NCI-H2107 treated with DMSO at 0.1 percent for 48 hours (cell line): ENCODE measurements around the gene KDM4B.
A peak's percentile ranks its signal among the peaks of the same experiment; 100 is the strongest.

Source experiments
- DNase-seq: peaks from one replicate; lab custom pipeline; 2025; ENCODE audit not compliant: unreplicated experiment; lab: John Stamatoyannopoulos, UW

The KDM4B gene

DNA sequence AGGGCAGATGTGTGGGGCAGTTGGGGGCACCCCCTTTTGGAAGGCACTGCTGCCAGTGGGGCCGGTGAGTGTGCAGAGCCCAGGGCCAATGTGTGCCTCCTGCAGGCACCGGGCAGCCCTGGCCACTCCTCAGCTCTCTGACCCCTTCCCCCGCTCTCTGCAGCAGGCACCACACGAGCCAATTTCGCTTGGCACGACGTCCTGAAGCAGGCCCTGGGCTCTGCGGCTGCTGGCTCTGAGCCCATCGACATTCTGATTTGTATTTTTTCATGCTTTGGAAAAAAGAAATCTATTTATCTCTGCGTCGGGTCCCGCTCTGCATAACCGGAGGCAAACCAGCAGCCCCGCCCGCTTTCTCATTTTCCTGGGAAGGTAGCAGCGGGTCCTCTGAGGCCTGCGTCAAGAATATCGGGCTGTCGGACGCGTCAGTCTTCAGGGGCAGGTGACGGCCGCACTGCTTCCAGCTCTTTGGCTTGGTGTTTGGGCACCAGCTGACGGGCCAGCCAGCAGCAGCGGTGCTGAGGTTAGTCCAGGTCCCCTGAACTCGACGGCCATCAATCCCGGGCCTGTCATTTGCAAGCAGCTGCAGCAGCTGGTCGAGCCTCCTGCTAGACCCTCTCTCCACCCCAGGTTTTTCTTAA lies 134.3 kb downstream of the KDM4B start:
- DNase-seq = peak; percentile 24

DNA sequence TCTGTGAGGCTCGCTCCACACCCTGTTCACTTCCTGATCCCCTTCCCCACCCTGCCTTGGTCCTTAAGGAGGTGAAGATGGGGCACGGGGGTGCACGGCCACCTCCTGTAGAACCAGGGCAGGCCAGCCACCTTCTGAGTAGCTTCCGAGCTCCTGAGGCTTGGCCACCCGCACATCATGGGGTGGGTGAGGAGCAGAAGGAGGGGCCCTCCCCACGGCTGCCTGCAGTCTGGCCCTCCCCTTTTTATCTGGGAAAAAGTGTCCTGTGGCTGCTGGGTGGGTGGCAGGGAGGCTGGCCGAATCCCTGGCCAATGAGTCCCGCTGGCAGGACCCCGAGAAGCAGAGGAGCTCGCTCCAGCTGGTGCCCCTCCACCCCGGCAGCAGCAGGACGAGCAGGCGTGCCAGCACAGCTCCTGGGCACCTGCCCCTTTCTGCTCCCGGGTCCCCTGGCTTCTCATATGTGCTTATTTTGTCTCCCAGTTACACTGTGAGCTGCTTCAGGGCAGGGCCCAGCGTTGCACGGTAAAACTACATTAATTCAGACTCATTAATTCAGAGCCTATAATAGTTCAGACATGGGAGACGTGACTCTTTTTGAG lies 135.0 kb downstream of the KDM4B start:
- DNase-seq = no peak

DNA sequence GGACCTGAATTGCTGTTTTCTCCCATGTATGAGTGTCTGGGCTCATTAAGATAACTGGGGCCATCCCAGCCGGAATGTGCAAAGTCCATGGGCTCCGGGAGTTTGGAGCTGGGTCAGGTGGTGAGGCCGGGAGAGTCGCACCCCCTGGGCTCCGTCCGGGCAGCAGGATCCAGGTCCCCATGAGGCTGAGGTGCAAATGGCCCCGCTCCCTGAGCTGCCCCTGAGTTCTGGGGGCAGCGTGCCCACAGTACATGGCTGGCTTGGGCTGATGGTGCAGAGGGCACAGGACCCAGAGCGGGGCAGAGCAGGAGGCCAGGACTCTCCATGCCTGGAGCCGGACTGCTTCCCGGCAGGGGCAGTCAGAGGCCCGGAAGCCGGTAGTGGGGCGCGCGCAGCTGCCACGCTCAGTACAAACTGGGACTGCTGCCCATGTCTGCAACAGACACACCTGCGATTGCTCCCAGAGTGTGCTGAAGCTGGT lies 136.0 kb downstream of the KDM4B start:
- no peak for DNase-seq

DNA sequence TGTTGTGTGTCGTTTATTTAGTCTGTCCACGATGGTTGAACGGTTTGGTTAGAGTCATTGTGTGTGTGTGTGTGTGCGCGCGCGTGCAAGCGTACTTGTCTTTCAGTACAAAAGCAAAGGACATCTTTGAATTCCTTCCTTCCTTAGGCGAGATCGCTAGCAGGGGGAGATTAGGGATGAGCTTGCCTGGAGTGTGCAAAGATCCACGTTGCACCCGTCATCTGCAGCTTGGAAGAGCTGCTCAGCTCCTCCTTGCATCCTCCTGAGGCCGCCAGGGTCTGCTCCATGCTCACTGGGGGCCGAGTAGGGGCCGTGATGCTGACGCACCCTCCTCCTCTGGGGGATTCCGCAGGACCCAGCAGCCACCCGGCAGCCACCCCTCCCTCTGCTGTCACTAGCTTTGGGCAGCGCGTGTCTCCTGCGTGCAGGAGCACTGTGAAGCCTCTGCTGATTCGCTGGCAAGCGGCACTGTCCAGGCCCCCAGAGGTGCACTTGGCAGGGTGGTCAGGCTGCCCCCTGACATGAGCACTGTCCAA lies 137.3 kb downstream of the KDM4B start:
- no peak for DNase-seq

DNA sequence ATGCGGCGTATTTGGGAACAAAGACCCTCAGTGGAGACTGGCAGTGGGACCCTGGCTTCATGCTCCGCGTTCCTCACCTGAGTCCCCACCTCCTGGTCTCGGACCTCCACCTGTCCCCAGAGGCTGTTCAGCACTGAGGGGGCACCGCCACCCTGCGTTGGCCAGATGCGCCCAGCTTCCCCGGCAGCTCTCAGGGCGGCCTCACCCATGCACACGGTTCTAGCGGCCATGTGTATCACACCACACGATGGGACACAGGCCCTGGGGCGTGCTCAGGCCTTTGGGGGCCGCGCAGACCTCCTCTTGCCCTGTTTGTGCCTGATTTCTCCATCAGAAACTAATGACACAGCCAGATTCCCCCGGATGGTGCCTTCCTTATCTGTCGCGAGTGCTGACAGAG lies 138.1 kb downstream of the KDM4B start:
- DNase-seq = no peak

DNA sequence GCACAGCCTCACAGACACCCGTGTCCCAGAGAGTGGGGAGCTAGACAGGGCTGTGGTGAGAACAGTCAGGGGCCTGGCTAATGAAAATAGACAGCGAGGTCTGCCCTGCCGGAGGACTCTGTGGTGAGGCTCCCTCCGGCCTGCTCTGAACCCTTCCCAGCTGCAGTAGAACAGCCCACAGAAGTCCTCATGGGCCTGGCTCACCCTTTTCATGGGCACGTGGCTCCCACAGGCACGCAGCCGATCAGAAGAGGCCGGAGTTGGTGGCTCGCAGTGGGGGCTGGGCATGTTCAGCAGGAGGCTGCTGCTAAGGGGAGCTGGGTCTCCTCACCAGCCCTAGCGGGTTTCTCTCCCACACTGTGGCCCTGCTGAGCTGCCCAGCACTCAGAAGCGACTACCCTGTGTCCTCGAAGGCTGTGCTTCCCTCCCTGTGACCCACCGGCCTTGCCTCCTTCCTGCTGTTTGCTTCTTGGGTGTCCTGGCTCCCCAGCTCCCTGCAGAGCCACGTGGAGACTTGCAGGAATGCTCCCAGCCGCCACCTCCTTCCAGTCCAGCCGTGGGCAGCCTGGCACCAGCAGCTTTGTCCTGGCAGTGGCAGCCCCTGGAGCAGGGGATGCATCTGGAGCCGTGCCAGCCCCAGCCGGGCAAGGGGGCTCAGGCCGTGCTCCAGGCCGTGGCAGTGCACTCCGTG lies 138.7 kb downstream of the KDM4B start:
- no peak for DNase-seq

DNA sequence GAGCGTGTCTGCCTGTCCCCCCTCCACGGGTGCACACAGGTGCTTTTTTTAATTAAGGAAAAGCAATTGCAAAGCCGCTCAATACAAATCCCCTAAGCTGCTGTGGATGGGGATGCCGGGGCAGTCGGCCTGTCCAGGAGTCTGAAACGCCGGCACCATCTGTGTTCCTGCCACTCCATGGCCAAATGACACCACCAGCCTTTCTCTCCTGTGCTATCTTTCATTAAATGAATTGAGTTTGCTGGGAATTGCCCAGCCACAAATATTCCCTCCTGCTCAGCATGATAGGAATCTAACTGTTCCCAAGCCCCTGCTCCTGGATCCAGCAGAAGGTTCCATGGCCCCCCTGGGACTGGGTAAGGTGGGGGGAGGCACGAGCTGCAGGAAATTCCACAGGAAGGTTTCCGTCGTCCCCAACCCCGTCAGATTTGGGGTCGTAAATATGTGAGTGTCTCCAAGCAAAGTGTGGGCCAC lies 139.2 kb downstream of the KDM4B start:
- no peak for DNase-seq

DNA sequence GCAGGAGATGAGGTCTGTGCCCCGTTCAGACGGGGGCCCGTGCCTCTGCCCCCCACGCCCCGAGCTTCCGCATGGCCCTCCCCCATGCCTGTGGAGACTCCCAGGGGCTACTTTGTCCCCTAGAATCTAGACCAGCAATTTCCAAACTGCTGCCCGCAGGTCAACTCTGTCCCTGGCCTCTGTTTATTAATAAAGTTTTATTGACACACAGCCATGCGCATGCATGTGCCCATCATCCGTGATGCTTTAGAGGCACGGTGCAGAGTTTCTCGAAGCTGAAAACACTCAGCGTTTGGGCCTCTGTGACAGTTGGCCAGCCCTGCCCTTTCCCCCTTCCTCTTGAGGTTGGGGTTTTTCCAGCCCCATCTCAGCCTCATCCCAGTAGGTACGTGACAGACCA lies 140.0 kb downstream of the KDM4B start:
- no peak for DNase-seq

DNA sequence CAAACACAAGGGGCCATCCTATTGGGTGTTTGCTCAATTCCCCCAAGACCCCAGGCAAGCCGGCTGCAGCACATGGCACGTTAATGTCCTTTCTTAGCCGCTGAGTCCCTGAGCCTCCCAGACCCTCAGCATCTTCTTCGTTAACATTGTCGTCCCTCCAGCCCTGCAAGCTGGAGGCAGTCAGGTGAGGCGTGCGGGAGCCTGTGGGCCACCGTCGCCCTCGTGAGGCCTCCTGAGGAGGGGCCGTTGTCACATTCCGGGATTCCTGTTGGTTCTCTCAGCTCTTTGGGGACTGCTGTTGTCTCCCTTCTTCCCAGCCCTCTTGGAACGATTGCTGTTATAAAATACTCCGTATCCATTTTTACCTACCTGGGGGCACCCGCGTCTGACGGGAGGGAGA lies 140.6 kb downstream of the KDM4B start:
- no peak for DNase-seq

DNA sequence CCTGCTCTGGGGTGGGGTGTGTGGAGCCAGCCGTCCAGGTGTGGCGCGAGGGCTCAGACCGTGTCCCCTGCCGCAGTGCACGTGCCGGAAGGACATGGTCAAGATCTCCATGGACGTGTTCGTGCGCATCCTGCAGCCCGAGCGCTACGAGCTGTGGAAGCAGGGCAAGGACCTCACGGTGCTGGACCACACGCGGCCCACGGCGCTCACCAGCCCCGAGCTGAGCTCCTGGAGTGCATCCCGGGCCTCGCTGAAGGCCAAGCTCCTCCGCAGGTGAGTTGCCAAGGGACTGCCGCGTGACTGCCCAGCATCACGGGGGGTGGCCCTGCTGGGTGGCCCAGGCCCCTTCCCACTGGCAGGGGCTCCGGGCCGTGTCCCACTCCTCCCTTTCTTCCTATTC lies 141.6 kb downstream of the KDM4B start:
- DNase-seq = no peak

DNA sequence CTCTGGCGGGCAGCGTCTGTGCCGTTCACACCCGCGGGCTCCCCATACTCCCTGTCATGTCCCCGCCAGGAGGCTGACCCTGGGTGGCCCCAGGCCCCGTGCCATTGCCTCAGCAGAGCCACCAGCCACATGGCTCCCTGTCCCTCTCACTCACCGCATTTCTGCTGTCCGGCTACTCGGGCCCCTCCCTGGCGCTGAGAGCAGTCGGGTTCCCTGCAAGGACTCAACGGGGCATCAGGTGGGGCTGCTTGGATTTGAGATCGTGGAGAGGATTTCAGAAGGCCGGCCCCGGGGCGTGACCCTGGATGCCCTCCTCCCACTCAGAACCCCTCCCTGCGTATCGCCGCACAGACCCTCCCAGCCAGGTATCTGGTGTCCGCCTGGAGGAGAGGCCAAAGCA lies 142.1 kb downstream of the KDM4B start:
- no peak for DNase-seq

DNA sequence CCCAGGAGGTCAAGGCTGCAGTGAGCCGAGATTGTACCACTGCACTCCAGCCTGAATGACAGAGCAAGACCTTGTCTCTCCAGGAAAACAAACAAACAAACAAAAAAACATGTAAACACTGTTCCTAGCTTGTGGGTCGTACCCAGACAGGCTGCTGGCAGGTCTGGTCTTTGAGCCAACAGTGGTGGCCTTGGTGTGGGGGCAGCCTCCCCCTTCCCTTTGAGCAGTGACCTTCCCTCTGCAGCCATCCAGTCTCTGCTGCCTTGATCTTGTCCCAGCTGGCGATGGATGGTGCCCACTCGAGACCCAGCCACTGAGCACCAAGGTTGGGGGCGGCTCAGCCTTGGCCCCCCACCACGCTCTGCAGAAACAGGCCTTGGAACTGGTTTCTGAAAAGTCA lies 143.3 kb downstream of the KDM4B start:
- DNase-seq = no peak

DNA sequence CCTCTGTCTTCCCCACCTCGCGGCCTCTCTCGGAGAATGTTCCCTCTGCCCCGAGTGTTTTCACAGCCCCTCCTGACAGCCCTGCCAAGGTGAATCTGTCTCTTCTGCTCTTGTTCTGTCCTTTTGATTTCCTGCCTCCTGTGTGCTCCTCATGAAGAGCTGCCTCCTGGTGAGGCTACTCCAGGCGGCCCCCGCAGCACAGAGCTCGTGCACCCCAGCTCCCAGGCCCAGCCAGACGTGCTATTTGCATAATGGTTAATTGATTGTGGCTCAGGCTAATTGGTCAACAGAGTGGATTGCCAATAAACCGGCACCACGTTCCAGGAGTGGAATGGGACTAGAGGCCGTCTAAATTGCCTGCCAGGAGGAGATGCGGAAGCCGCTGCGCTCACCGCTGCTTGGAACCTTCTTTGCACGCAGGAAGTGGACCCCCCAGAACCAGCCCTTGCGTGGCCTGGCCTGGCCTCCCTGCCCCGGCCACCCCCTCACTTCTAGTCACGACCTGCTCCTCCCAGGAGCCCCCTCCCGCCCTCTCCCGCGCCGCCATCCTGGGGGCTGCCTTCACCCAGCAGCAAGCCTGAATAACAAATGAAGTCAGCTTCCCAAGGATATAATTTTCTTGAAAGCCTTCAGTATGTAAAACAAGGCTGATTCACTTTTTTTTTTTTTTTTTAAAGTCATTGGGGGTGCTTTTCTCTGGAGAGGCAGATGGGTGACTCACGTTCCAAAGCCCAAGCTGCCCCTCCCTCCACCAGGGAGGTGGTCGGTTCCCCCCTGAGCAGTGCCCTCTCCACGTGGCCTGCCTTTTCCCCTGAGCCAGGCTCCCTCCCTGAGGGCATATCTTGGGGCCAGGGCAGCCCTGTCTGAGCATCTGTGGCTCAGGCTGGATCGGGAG lies 144.0 kb downstream of the KDM4B start:
- DNase-seq = no peak

DNA sequence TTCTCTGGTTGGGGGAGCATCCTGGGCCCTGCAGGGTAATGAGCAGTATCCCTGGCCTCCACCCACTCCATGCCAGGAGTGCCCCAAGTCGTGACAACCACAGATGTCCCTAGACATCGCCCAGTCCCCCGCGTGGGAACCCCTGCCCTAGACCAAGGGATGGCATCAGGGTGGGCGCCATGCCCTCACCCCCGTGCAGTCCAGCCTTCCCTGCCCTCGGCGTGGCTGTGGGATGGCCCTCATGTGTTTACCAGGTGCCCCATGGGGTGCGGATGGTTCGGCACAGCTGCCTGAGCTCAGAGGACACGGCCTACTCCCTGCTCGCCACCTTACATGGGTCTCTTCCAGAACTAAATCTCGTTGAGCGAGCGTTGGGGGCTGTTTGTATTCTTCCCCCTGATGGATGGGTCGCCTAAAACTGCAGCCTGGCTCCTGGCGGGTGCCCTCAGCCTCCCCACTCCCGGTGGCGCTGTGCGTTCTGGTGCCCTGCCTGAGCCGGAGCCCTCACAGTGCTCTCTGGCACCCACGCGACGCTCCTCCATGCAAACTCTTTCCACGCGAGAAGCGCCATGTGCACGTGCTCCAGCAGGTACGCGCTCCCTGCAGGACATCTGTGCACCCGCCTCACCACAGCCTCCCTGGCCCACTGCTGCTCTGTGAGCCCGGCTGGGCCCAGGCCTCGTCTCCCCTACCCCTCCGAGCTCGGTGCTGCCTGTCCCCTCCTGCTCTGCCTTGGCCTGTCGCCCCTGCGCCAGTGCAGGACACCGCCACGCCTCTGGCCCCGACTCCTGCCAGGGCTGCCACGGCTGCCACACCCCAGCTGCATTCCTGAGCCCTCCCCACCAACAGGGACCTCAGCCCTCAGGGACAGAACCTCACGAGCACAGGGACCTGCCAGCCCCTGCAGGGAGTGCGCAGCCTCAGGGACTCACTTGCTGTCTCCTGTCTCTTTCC lies 145.0 kb downstream of the KDM4B start:
- no peak for DNase-seq

DNA sequence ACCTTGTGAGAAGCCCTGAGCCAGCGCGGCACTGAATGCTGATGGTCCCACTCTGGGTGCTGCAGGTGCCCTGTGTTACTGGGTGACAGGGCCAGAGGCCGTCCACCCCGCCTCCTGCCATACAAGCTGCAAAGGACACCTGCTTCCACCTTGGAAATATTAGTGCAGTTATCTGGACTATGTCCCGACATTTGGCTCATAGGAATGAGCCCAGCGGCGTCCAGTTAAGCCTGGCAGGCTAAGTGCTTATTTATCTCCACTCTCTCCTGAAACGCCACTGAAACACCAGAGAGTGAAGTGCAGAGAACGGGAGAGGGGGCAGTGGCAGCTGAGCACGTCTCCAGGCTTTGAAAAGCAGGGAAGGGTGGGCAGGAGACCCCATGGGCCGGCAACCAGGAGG lies 145.8 kb downstream of the KDM4B start:
- DNase-seq = no peak

DNA sequence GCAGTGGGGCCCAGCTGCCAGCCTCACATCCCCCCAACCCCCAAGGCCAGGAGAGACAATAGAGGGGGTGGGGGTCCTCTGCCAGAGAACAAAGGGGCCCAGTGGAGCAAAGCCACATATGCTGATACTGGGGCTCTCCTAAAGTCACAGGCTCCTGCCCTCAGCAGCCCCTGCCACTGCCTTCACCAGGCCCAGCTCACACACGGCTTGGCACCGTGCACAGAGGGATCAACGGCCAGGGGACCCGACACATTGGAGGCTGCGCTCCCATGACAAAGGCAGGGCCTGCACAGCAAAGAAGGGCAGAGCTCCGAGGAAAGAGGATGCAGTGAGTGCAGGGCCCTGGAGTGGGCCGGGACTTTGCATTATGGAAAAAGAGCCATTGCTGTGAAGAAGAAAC lies 146.4 kb downstream of the KDM4B start:
- DNase-seq = no peak

DNA sequence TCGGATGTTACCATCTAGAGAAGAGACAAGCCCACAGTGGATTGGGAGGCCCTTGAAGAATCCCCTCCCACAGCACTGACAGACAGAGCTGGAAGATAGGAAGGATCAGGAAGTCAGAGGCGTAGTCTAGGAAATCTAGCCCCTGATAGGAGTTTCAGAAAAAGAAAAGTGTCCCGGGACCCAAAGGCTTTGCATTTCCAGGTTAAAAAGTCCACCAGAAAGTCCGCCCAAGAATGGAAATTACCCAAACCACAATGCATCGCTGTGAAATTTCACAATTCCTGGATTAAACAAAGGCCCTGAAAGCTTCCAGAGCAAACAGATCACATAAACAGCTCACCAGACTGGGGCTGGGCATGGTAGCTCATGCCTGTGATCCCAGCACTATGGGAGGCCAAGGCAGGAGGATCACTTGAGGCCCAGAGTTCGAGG lies 146.9 kb downstream of the KDM4B start:
- no peak for DNase-seq

DNA sequence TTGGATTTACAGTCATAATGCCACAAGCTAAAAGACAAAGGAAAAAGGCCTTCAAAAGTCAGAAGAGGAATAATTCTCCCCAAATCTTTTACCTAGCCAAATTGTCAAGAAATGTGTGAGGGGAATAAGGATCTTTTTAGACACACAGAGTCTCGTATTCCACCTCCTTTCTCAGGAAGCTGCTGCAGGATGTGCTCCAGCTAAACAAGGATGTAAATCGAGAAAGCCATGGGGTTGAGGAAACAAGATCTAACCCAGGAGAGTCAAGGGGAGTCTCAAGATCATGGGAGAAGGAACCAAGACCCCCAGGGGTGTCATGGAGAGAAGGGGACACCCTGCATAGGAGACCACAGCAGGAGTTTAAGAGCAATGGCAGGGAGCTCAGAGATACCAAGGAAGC lies 147.4 kb downstream of the KDM4B start:
- DNase-seq = no peak

DNA sequence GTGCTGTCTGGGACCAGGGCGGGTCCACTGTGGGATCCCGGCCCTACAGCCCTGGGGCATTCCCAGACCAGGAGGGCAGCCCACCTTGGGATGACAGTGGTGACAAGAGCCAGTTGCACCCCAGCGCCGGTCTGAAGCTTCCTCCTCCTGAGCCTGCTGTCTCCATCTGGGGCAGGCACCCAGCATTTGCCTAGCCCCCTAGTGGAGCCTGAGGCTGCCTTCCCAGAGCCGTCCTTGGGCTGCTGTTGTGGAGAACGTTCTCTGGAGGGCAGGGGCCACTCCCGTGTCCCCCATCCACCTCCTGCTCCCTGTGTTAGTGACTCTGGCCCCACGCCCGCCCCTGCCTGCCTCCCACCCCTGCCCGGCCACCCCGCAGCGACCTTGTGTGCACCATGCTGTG lies 148.5 kb downstream of the KDM4B start:
- no peak for DNase-seq

DNA sequence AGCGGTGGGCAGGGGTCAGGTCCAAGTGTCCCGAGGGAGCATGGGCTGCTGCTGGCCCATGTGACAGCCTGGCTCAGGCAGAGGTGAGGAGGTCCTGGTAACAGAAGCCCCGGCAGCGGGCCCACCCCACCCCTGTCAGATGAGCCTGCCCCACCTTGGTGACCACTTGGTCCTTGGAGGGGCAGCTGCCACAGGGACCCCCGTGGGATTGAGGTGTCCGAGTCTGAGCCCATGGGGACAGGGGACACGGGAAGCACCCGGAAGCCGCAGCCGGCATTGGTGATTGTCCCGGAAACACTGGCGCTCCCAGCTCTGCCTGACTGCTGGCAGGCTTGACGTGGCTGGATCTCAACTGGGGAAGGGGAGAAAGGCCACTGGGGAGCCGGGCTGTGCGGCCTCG lies 149.1 kb downstream of the KDM4B start:
- no peak for DNase-seq
